ENCODE data around the gene ZG16B.

The ZG16B gene

GRCh38 chr16:2799205-2799858 is 30.8 kb upstream of the ZG16B start:
- Histone ChIP-seq H3K9me3 (replicated peaks in 1 of 2; ENCODE audit: control insufficient read depth in 2 of 2, insufficient read depth in 1 of 2, low read depth in 1 of 2, low read length in 2 of 2) (peaks cover 3 to 6% of the 10 kb centered on the region in 2 donors), H3K4ac (ENCODE audit: low read length) (no peak overlapping the region), H2BK5ac (ENCODE audit: low read length) (no peak overlapping the region), H3K36me3 (replicated peaks in 1 of 2; ENCODE audit: control insufficient read depth in 2 of 2, insufficient read depth in 2 of 2, low read length in 2 of 2) (no peaks in the 10 kb centered on the region), H3K27me3 (ENCODE audit: control insufficient read depth in 3 of 3, insufficient read depth in 3 of 3, low read depth in 1 of 3, low read length in 3 of 3) (peaks cover 0 to 6% (median 0%) of the 10 kb centered on the region in 3 experiments), H3K18ac (ENCODE audit: low read length) (peak overlapping the region; percentile 60), H4K8ac (ENCODE audit: low read depth, low read length) (no peak overlapping the region), H3K27ac (replicated peaks; ENCODE audit: low read length) (no peak overlapping the region), H3K4me3 (ENCODE audit: low read length in 2 of 2) (peak overlapping the region in 1 of 2 donors; percentile 42), H2BK120ac (ENCODE audit: low read depth, low read length) (no peak overlapping the region), H3K4me1 (ENCODE audit: control insufficient read depth in 2 of 2, insufficient read depth in 1 of 2, low read depth in 1 of 2, low read length in 2 of 2) (no peaks in the 10 kb centered on the region), H2AK5ac (ENCODE audit: low read depth, low read length) (peak overlapping the region; percentile 60), H2BK12ac (ENCODE audit: low read length) (no peak overlapping the region), H3K4me2 (ENCODE audit: insufficient read depth, low read length, poor library complexity, severe bottlenecking) (no peak overlapping the region), H3K14ac (ENCODE audit: low read length) (no peak overlapping the region), H2AFZ (ENCODE audit: low read length) (peak overlapping the region; percentile 40), H4K91ac (ENCODE audit: low read depth, low read length, poor library complexity) (no peak overlapping the region), H3K79me1 (ENCODE audit: low read depth, low read length) (no peaks in the 10 kb centered on the region), H2BK15ac (ENCODE audit: low read length) (peak overlapping the region; percentile 39), H3K23ac (ENCODE audit: low read depth, low read length, poor library complexity) (peak overlapping the region; percentile 67), H3K9ac (ENCODE audit: low read depth, low read length, poor library complexity) (no peak overlapping the region)
- WGBS, 2 donors (ENCODE audit: extremely low coverage in 2 of 2, insufficient read length in 2 of 2, insufficient replicate concordance in 1 of 2): no CpG with 5 or more reads among the region's 21 CpGs
- DNase-seq (ENCODE audit: low spot score): no peak

DNA sequence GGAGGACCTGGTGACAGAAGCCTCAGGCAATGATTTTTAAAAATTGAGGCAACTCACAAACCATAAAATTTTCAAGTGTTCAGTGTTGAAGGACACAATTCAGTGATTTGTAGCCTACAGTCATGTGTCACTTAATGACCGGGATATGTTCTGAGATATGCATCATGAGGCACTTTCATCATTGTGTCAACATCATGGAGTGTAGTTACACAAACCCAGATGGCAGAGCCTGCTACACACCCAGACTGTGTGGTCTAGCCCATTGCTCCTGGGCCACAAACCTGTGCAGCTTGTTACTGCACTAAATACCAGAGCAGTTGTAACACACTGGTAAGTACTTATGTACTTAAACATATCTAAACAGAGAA is 30.3 kb upstream of the ZG16B start:
- H4K91ac ChIP-seq (ENCODE audit: low read depth, low read length, poor library complexity): no peak overlapping the region
- H2AK5ac ChIP-seq (ENCODE audit: low read depth, low read length): no peak overlapping the region
- H3K4me3 ChIP-seq (ENCODE audit: low read length in 2 of 2): peak overlapping the region in 1 of 2 donors; percentile 42
- no peak for DNase-seq (ENCODE audit: low spot score)
- H3K4me2 ChIP-seq (ENCODE audit: insufficient read depth, low read length, poor library complexity, severe bottlenecking): no peak overlapping the region
- no peaks in the 10 kb centered on the region for H3K4me1 ChIP-seq (ENCODE audit: control insufficient read depth in 2 of 2, insufficient read depth in 1 of 2, low read depth in 1 of 2, low read length in 2 of 2)
- no peak overlapping the region for H2BK15ac ChIP-seq (ENCODE audit: low read length)
- H2BK120ac ChIP-seq (ENCODE audit: low read depth, low read length): no peak overlapping the region
- H3K27ac ChIP-seq (replicated peaks; ENCODE audit: low read length): no peak overlapping the region
- H3K9ac ChIP-seq (ENCODE audit: low read depth, low read length, poor library complexity): no peak overlapping the region
- peaks cover 0 to 4% (median 0%) of the 10 kb centered on the region in 3 experiments for H3K27me3 ChIP-seq (ENCODE audit: control insufficient read depth in 3 of 3, insufficient read depth in 3 of 3, low read depth in 1 of 3, low read length in 3 of 3)
- WGBS, 2 donors (ENCODE audit: extremely low coverage in 2 of 2, insufficient read length in 2 of 2, insufficient replicate concordance in 1 of 2): no CpG with 5 or more reads among the region's 1 CpG
- peaks cover 7 to 8% of the 10 kb centered on the region in 2 donors for H3K9me3 ChIP-seq (replicated peaks in 1 of 2; ENCODE audit: control insufficient read depth in 2 of 2, insufficient read depth in 1 of 2, low read depth in 1 of 2, low read length in 2 of 2)
- no peak overlapping the region for H4K8ac ChIP-seq (ENCODE audit: low read depth, low read length)
- no peak overlapping the region for H3K23ac ChIP-seq (ENCODE audit: low read depth, low read length, poor library complexity)
- H2AFZ ChIP-seq (ENCODE audit: low read length): no peak overlapping the region
- H3K79me1 ChIP-seq (ENCODE audit: low read depth, low read length): no peaks in the 10 kb centered on the region
- H2BK12ac ChIP-seq (ENCODE audit: low read length): no peak overlapping the region
- H2BK5ac ChIP-seq (ENCODE audit: low read length): no peak overlapping the region
- H3K14ac ChIP-seq (ENCODE audit: low read length): peak overlapping the region; percentile 21
- no peaks in the 10 kb centered on the region for H3K36me3 ChIP-seq (replicated peaks in 1 of 2; ENCODE audit: control insufficient read depth in 2 of 2, insufficient read depth in 2 of 2, low read length in 2 of 2)
- no peak overlapping the region for H3K4ac ChIP-seq (ENCODE audit: low read length)
- no peak overlapping the region for H3K18ac ChIP-seq (ENCODE audit: low read length)

DNA sequence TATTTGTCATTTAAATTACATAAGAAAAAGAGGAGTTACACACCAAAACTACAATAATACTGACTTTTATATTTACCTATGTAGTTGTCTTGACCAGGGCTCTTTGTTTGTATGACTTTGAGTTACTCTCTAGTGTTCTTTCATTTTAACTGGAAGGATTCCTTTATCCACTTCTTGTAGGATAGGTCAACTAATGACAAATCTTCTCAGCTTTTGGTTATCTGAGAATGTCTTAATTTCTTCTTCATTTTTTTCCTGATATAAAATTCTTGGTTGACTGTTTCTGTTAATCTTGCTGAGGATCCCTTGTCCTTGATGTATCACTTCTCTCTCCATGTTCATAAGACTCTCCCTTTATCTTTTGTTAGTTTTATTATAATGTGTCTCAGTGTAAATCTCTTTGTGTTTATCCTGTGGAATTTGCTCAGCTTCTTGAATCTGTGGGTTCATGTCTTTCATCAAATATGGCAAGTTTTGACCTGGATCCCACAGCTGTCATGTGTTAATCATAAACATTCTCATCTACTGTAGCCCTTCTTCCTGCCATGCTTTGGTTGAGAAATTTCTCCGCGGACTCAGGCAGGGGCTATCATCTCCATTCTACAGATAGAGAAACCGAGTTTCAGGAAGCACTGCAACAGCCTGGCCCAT is 26.4 kb upstream of the ZG16B start:
- no peak overlapping the region for H3K27ac ChIP-seq (replicated peaks; ENCODE audit: low read length)
- no peaks in the 10 kb centered on the region for H3K4me1 ChIP-seq (ENCODE audit: control insufficient read depth in 2 of 2, insufficient read depth in 1 of 2, low read depth in 1 of 2, low read length in 2 of 2)
- H3K18ac ChIP-seq (ENCODE audit: low read length): no peak overlapping the region
- no peak overlapping the region for H2BK12ac ChIP-seq (ENCODE audit: low read length)
- H4K91ac ChIP-seq (ENCODE audit: low read depth, low read length, poor library complexity): no peak overlapping the region
- no peak overlapping the region for H3K4me3 ChIP-seq (ENCODE audit: low read length in 2 of 2)
- H3K9me3 ChIP-seq (replicated peaks in 1 of 2; ENCODE audit: control insufficient read depth in 2 of 2, insufficient read depth in 1 of 2, low read depth in 1 of 2, low read length in 2 of 2): peaks cover 7 to 19% of the 10 kb centered on the region in 2 donors
- no peak overlapping the region for H2AFZ ChIP-seq (ENCODE audit: low read length)
- H2BK15ac ChIP-seq (ENCODE audit: low read length): no peak overlapping the region
- H3K23ac ChIP-seq (ENCODE audit: low read depth, low read length, poor library complexity): no peak overlapping the region
- no peak overlapping the region for H3K9ac ChIP-seq (ENCODE audit: low read depth, low read length, poor library complexity)
- H3K79me1 ChIP-seq (ENCODE audit: low read depth, low read length): peaks cover 2% of the 10 kb centered on the region
- no peak overlapping the region for H3K4ac ChIP-seq (ENCODE audit: low read length)
- no peak for DNase-seq (ENCODE audit: low spot score)
- WGBS, 2 donors (ENCODE audit: extremely low coverage in 2 of 2, insufficient read length in 2 of 2, insufficient replicate concordance in 1 of 2): no CpG with 5 or more reads among the region's 3 CpGs
- no peaks in the 10 kb centered on the region for H3K36me3 ChIP-seq (replicated peaks in 1 of 2; ENCODE audit: control insufficient read depth in 2 of 2, insufficient read depth in 2 of 2, low read length in 2 of 2)
- H2BK5ac ChIP-seq (ENCODE audit: low read length): no peak overlapping the region
- no peak overlapping the region for H4K8ac ChIP-seq (ENCODE audit: low read depth, low read length)
- H3K4me2 ChIP-seq (ENCODE audit: insufficient read depth, low read length, poor library complexity, severe bottlenecking): no peak overlapping the region
- H2AK5ac ChIP-seq (ENCODE audit: low read depth, low read length): no peak overlapping the region
- peaks cover 0 to 4% (median 0%) of the 10 kb centered on the region in 3 experiments for H3K27me3 ChIP-seq (ENCODE audit: control insufficient read depth in 3 of 3, insufficient read depth in 3 of 3, low read depth in 1 of 3, low read length in 3 of 3)
- H3K14ac ChIP-seq (ENCODE audit: low read length): no peak overlapping the region
- no peak overlapping the region for H2BK120ac ChIP-seq (ENCODE audit: low read depth, low read length)

- peak overlapping the region; percentile 21 for H3K23ac ChIP-seq (ENCODE audit: low read depth, low read length, poor library complexity)
- H3K9ac ChIP-seq (ENCODE audit: low read depth, low read length, poor library complexity): no peak overlapping the region
- DNase-seq (ENCODE audit: low spot score): no peak
- H2BK5ac ChIP-seq (ENCODE audit: low read length): no peak overlapping the region
- no peak overlapping the region for H3K4me2 ChIP-seq (ENCODE audit: insufficient read depth, low read length, poor library complexity, severe bottlenecking)
- H3K4ac ChIP-seq (ENCODE audit: low read length): no peak overlapping the region
- no peak overlapping the region for H4K8ac ChIP-seq (ENCODE audit: low read depth, low read length)
- WGBS, 2 donors (ENCODE audit: extremely low coverage in 2 of 2, insufficient read length in 2 of 2, insufficient replicate concordance in 1 of 2): no CpG with 5 or more reads among the region's 4 CpGs
- H2BK120ac ChIP-seq (ENCODE audit: low read depth, low read length): no peak overlapping the region
- peak overlapping the region in 1 of 2 donors; percentile 27 for H3K4me3 ChIP-seq (ENCODE audit: low read length in 2 of 2)
- no peak overlapping the region for H3K18ac ChIP-seq (ENCODE audit: low read length)
- no peaks in the 10 kb centered on the region for H3K4me1 ChIP-seq (ENCODE audit: control insufficient read depth in 2 of 2, insufficient read depth in 1 of 2, low read depth in 1 of 2, low read length in 2 of 2)
- H3K27me3 ChIP-seq (ENCODE audit: control insufficient read depth in 3 of 3, insufficient read depth in 3 of 3, low read depth in 1 of 3, low read length in 3 of 3): peaks cover 0 to 2% (median 0%) of the 10 kb centered on the region in 3 experiments
- H2AFZ ChIP-seq (ENCODE audit: low read length): no peak overlapping the region
- H2BK15ac ChIP-seq (ENCODE audit: low read length): no peak overlapping the region
- H3K27ac ChIP-seq (replicated peaks; ENCODE audit: low read length): no peak overlapping the region
- H3K9me3 ChIP-seq (replicated peaks in 1 of 2; ENCODE audit: control insufficient read depth in 2 of 2, insufficient read depth in 1 of 2, low read depth in 1 of 2, low read length in 2 of 2): peaks cover 7 to 19% of the 10 kb centered on the region in 2 donors
- no peak overlapping the region for H4K91ac ChIP-seq (ENCODE audit: low read depth, low read length, poor library complexity)
- H3K36me3 ChIP-seq (replicated peaks in 1 of 2; ENCODE audit: control insufficient read depth in 2 of 2, insufficient read depth in 2 of 2, low read length in 2 of 2): no peaks in the 10 kb centered on the region
- peak overlapping the region; percentile 33 for H2AK5ac ChIP-seq (ENCODE audit: low read depth, low read length)
- H2BK12ac ChIP-seq (ENCODE audit: low read length): no peak overlapping the region
- H3K14ac ChIP-seq (ENCODE audit: low read length): no peak overlapping the region
- peaks cover 2% of the 10 kb centered on the region for H3K79me1 ChIP-seq (ENCODE audit: low read depth, low read length)
Measured at GRCh38 chr16:2804728-2805127, 25.4 kb upstream of the ZG16B start.
